NCI-H1105 (cell line): ENCODE results near the gene RHOF.
"Not testable (repeated sequence)": the region's sequence is repeated elsewhere in the genome, so short reads cannot be mapped to it uniquely, and the experiment has no call there.

Experiments
- DNase-seq: peaks from one replicate; lab custom pipeline; 2025; lab: John Stamatoyannopoulos, UW

RHOF gene

DNA sequence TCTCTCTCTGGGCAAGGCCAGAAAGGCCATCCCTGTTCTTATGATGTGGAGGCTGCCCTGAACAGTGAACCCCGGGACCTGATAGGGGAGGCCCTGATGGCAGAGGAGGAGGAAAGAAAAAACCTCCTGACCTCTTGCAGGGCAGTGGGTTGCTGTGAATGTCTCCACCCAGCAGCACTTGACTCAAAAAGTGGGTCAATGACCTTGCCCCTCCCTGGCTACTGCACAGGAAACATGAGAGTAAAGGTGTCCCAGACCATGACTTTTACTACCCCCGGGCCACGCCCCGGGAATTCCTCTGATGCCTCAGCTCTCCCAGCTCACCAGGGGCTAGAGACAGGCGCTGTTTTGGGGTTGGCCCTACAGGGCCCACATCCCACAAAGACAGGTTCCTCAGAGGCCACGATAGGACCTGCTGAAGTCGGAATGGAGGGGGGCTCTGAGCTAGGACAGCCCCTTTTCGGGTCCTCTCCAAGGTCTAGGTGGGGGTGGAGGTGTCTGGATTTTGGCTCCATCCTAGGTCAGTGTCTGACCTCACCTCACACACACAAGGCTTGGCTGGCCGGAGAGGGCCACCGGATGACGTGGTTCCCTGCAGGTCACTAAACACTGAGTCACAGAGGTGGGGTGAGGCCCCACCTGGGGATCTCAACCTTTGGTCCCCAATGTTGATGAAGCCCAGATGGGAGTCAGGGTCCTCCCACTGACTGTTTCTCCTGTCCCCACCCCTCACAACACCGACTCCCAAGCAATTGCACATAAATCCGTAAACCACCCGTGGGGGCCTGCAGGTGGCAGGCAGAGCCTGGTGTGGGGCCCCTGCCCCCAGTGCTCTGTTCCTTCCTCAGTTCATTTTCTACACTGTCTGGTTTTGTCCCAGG, 1.6 kb downstream of the RHOF start:
- DNase-seq: no peak

DNA sequence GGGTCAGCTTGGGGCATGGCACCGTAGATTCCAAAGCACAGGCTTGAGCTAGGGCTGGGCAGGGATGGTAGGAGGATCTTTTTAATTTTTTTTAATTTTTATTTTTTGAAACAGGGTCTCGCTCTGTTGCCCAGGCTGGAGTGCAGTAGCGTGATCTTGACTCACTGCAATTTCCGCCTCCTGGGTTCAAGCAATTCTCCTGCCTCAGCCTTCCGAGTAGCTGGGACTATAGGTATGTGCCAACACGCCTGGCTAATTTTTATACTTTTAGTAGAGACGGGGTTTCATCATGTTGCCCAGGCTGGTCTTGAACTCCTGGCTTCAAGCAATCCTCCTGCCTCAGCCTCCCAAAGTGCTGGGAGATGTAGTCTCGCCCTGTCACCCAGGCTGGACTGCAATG, 2.7 kb downstream of the RHOF start:
- not testable (repeated sequence) for DNase-seq

DNA sequence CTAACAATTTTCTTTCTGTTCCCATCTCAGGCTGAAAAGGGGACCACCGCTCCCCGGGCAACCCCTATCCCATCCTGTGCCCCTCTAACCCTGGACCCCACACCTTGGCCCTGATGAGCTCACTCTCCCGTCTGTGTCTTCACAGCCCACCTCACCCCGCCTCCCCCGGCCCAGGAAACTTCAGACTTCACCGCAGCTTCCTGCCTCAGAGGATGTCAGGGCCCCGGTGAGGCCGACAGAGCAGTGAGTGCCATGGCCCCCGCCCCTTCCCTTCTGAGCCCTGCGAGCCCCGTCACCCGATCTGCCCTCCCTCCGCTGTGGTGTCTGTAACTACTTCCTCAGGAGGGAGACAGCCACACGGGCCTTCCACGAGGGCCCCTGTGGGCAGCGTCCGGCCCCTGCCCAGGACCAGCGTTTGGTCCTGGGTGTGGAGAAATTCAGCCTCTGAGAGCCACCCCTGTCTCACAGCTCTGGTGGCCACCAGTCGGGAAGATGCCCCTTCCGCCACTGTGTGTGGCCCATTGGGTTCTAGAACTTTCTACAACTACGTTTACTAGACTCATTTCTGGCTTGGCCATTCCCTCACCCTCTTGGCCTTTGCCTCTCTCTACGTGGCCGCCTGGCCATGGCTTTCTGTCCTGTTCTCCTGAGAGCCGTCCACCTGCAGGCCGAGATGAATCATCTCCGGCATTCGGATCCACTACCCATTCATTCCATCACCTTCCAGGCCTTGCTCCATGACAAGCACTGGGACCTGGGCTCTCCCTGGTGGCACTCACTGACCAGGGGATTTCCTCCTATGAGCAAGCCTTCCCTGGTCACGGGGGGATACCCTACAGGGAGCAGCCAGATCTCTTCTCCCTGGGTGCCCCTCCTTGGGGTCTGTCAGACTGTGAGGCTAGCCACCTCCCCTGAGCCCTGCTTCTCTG, 3.4 kb downstream of the RHOF start:
- DNase-seq: no peak

DNA sequence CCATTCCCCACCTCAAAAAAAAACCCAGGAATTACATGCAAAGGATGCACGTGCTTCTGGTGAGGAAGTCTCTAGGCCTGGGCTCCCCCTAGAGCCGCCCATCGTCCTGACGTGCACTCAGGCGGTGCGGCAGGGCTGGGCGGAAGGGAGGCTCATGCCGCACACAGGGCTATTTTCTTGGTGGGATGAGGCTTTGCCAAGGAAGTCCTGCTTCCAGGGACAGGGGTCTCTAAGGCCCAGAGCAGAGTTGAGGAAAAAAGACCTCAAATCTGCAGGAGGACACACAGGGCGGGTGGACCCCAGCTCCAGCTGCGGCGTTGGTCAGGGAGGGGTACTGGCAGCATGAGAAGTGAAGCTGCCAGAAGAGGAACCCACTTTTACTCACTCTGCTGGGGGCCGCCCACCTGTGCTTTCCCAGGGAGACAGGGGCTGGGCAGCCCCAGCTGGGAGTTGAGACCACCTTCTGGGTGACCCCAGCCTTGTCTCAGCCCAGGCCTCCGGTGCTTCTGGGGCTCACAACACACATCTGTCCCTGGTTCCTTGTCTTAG, 4.2 kb downstream of the RHOF start:
- DNase-seq: no peak

DNA sequence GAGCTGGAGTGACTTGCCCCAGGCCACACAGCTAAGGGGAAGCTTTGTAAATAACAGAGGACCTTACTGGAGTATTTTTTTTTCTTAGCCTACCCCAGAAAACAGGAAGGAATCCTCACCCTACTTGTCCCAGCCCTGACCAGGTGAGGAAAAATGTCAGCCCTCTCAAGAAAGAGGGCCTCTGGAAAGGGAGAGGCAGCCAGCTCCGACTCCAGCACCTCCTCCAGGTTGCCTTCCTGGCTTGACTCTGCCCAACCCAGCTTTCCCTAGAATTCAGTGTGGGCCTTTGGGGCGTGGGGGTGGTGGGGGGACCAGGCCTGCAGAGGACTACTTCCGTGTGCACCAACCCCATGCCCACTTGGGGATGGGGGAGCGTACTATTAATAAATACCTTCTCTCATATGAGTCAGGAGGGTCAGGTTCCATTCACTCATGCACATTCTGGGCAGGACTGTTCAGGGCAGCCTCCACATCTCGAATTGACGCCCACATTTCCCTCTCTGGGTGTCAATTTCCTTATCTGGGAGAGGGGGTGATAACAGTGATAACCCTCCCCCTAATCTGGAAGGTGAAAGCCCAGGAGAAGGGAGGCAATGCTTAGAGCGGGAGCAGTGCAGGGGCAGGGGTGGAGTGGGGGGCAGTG, 5.2 kb downstream of the RHOF start:
- no peak for DNase-seq

DNA sequence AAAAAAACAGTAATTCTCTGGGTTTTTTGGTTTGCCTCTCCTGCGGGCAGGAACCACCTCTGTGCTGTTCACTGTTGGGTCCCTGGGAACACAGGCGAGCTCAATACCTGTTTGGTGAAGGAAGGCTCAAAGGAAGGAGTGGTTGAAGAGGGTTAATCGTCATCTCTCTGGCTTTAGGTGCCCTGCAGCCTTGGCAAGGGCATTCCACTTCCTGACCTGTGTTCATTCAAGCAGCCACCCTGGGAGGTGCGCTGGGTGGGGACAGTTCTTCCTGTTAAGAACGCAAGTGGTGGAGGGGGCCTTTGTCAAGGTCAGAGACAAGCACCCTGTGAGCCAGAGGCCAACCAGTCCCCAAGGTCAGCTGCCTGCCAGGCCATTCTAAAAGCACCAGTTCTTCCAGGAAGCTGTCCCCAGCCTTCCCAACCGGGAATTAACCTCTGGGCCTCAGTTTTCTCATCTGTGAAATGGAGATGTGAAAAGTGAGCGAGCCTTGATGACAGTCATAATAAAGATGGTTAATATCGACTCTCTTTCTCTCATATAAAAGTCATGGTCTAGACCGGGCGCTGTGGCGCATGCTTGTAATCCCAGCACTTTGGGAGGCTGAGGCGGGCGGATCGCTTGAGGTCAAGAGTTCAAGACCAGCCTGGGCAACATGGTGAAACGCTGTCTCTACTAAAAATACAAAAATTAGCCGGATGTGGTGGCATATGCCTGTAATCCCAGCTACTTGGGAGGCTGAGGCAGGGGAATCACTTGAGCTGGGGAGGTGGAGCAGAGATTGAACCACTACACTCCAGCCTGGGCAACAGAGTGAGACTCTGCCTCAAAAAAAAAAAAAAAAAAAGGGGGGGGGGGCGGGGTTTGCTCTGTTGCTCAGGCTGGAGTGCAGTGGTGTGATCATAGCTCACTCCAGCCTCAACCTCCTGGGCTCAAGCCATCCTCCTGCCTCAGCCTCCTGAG, 6.1 kb downstream of the RHOF start:
- no peak for DNase-seq

DNA sequence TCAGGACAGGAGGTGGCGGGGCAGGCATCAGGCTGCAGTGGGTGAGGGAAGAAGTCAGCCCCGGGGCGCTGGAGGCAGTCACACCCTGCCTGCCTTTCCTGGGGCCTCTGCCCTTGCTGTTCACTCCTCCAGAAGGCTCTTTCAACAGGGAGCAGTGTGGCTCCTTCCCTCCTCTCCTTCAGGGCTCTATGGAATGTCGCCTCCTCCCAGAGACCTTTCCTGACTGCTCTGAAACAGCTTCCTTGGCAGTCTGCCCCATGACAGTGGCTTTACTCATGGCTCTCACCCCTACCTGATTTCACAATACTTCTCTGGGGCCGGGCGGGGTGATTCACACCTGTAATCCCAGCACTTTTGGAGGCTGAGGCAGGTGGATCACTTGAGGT, 7.1 kb downstream of the RHOF start:
- no peak for DNase-seq

DNA sequence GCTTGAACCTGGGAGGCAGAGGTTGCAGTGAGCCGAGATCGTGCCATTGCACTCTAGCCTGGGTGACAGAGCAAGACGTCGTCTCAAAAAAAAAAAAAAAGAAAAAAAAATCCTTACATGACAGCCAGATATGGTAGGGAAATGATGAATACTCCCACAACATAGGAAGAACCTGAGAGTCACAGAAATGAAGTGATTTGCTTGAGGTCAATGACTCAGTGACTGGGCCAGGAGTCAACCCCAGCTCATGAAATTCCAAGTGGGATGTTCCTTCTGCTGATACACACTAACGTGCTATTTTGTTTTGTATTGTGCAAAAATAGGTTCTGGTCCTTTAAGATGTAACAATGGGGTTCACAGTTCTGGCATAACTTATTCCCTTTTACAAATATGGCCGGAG, 9.0 kb downstream of the RHOF start:
- no peak for DNase-seq

DNA sequence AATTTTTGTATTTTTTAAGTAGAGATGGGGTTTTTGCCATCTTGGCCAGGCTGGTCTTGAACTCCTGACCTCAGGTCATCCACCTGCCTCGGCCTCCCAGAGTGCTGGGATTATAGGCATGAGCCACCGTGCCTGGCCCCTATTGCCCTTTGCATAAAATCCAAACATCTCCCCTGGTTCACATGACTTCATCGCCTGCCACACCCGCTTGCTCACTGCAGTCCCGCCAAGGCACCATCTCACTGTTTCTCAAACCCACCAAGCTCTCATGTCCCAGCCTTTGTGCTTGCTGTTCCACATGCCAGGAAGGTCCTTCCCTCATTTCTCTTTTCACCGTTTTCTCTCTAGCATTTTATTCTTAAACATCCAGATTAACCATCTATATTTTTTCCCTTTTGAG, 9.7 kb downstream of the RHOF start:
- no peak for DNase-seq

DNA sequence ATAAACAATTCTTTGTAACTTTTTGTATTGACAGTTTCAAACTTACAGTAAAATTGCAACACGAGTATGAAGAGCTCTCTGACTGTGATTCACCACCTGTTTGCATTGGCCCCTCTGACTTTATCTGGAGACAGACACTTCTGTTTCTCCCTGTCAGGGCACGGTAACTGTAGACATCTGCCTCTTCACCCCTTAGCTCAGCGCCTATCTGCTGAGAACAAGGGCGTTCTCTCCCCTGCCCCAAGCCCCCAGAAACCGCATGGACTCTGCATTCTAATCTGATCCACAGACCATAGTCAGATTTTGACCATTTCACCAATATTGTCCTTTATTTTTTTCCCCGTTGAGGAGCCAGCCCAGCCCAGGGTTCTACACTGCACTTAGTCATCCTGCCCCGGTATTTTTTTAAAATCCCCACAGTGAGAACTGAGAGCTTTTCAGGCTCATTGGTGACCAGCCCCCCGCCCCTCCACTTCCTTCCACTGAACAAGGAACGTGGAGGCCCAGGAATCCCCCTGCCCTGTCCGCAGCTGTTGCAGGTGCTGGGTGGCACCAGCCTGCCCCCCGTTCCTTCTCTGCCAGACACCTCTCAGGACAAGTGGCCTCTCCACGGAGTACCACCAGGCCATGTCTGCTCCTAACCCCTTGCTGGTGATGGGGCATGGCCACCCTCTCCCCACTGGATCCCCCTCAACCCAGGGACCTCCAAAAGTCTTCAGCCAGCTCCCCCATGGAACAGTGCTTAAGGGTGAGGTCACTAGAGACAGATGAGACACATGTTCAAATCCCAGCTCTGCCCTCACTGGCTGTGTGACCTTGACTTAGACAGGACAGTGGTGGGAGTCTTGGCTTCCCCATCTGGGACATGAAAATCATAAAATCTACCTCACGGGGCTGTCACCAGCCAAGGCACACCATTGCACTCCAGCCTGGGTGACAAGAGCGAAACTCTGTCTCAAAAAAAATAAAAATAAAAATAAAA, 11.2 kb downstream of the RHOF start:
- no peak for DNase-seq

DNA sequence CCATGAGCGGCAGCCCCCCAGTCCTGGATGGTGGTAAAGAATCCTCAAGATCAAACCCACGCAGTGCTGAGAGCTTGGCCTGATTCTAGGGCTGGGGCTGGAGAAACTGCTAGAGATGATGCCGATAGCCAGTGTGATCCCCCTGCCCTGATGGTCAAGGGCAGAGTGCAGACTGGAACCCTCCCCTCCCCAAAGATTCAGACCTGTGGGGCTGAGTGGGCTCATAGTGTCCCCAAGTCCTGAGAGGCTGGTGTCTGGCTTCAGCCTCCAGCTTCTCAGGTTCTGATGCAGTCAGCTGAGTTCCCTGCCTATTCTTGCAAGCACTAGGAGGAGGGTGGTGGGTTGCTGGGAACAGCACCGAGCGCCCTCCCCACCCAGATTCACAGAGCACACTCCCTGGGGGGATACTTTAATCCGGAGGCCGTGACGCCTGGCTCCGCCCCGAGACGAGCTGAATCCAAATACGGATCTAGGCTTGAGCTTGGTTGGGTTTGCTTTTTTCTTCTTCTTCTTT, 11.9 kb downstream of the RHOF start:
- no peak for DNase-seq

DNA sequence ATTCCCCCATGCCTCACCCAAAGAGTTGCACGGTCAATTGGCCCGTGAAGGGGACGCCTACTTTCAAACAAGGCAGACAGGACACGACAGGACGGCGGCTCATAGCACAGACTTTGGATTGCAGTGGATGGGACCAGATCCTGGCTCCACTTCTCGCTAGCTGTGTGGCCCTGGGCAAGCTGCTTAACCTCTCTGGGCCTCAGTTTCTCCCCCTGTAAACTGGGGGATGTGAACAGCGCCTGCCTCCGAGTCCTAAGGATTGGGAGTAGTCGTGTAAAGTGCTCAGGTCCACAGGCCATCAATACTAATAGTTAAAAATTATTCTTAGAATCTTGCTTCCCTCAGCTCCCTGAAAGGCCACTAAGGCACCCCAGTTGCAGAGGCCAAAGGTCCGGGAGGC, 13.1 kb downstream of the RHOF start:
- no peak for DNase-seq

DNA sequence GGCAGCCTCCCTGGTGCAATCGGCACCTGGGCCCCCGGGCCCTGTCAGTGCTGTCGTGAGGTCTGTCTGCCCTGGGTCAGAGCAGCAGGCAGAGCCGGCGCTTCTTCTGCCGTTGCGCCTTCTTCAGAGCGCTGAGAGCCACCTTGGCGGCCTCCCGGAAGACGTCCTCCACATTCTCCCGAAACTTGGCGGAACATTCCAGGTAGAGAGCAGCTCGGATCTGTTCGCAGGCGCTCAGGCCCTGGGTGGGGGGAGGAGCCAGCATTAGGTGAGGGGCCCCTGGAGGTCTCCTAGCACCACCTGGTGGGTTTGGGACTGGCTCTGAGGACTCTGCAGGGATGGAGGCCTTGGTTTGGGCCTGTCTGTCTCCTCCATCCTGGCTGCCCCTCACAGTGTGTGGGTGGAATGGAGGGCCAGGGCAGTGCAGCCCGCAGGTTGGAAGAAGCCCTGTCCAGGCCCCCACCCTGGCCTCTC, 14.0 kb downstream of the RHOF start:
- no peak for DNase-seq

DNA sequence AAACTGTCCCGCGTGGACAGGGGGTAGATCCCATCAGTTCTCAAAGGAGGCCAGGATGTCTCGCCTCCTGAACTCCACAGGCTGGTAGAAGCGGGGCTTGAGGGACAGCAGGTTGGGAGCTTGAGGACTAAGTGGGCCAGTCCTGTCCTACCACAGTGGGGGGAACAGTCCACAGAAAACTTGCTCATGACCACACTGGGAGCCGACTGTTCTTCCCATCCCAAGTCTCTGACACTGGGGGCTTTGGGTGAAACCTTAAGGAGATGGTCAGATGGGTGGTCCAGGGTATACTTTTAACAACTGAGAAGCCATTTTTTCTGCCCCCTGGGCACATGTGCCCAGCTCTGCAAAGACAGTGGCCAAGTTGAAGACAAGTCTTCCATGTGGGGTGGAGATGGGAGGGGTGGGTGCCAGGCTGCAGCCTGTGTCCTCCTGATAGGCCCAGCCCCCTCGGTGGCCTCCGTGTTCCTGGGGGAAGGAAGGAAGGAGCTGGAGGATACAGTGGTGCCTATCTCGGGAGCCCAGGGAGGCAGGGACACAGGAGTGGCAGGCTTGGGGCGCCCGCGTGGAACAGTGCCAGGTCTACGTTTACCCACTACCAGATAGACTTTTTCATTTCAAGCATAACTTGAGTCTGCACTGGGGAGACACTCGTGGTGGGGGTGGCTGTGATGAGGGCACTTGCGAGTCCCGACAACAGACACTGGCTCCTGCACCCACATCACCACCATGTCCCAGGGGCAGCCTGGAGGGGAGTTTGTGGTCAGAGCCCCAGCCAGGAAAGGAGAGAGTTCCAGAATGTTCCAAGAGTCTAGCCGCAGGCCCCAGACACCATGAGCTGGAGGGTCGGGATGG, 14.7 kb downstream of the RHOF start:
- no peak for DNase-seq

DNA sequence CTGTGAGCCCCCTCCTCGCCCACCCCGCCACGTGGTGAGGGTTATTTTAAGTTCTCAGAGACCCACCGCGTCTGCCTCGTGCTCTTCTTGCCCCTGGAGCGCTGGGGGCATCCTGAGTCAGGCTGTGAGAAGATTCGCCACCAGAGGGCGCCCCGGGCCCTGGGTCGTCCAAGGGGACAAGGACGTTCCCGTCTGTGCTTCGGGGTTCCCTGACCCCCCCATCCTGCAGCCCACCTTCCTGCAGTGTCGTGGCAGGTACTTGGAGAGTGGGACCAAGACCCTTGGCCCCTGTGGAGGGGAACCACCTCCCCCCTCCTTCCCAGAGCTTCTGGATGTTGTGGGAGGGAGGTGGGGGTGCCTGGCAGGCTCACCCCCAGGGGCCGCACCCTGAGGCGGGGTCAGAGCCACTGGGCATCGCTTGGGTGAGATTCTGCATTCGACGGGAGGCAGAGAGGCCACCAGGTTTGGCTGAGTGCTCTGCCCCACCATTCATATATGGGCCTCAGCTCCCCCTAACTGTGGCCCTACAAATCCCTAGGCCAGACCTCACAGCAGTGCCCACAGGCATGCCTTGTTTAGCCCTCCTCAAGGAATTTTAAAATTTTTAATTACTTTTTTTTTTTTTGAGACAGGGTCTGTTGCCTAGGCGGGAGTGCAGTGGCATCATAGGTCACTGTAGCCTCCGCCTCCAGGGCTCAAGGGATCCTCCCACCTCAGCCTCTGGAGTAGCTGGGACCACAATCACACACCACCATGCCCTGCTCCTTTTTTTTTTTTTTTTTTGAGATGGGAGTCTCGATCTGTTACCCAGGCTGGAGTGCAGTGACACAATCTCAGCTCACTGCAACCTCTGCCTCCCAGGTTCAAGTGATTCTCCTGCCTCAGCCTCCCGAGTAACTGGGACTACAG, 17.0 kb downstream of the RHOF start:
- peak; percentile 38 for DNase-seq

DNA sequence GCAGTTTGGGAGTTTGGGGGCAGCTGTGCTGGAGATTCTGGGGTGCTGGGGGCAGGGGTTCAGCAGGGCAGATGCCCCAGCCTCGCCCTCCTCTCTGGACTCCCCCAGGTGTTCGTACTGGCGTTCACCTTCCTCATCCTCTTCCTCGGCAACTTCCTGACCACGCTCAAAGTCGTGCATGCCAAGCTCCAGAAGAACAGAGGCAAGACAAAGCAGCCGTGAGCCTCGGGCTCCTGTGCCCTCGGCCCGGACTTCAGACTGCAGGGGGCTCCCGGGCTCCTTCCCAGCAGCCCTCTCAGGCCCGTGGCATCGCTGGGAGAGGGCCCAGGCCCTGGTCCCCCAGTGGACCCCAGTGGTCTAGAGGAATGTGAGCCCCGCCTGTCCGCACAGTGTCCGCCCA, 18.0 kb downstream of the RHOF start:
- DNase-seq: no peak

DNA sequence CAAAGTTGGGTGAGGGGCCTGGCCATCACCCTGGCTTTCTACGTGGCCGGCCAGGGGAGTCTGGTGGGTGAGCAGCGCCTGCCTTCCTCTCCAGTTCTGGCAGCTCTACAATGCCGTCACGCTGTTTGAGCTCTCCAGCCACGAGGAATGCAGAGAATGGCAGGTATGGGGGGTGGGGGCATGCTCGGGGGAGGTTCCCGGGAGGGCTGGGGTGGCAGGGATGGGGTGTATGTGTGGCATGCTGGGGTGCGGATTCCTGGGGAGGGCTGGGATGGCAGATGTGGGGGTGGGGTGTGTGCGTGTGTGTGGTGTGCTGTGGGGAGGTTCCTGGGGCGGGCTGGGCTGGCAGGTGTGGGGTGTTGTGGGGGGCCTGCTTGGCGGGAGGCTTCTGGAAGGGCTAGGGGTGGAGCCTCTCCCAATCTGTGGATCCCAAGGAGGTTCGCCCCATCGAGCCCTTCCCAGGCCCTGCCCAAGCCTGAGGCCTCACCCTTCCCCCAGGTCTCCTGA, 18.5 kb downstream of the RHOF start:
- DNase-seq: no peak
